ENCODE data around the gene SPECC1L. TPM values are rescaled to one million over a fixed set of nuclear protein-coding genes. Genes with fewer than 3 reads are reported as not detected.

The SPECC1L gene
- total and polyA plus RNA-seq, 10 of the 15 experiments (the other 5 are each of a cell fraction or from before 2014, with no cell fraction given): 1.9 to 40.6 (median 19.1) TPM

DNA sequence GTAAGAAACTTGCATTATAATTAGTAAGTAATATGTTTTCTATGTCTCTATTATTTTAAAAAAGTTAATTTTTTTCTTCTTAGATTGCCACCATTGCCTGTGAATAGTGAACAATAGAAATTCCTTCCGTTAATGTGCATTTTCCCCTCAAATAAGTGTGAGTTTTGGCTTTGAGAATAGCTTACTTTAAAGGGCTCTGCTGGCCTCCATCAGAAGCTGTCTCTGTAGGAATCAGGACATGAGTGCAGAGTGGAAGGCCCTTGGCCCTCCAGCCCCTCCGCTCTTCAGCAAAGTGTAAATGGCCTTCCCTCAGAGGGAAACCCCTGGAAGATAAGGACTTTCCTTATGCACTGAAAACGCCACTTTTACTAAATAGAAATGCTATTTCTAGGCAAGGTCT, 132.7 kb downstream of the SPECC1L start:
- H3K79me2 ChIP-seq (ENCODE audit: control insufficient read depth, insufficient read depth, low read length): peaks cover 1% of the 10 kb centered on the region
- ChIA-PET RAD21 (ENCODE audit: unreplicated experiment) (interaction anchor here (1.0 to 3.1 kb wide), 4 partner anchors 21 to 99 kb away, joined by 4 to 13 read pairs (median 6); partner anchors contain the start of gene ADORA2A), POLR2A (interaction anchor here (1.6 kb wide), 1 partner anchor 32 kb away, joined by 7 read pairs; no protein-coding TSS in a partner anchor), CTCF (interaction anchor here (0.8 to 1.6 kb wide), 6 partner anchors 9 to 122 kb away, joined by 3 to 5 read pairs (median 4); no protein-coding TSS in a partner anchor), SMC1A (ENCODE audit: uncharacterized antibody, unreplicated experiment) (interaction anchor here (1.0 to 2.8 kb wide), 10 partner anchors 10 to 104 kb away, joined by 3 to 8 read pairs (median 4); no protein-coding TSS in a partner anchor)
- BruUV-seq (replicated peaks): no TSS peak
- intact Hi-C loops (cut with micrococcal nuclease; ENCODE audit: unreplicated experiment) (no loop called here), in situ Hi-C loops (cut with MboI) (no loop called here)
- no peak for FAIRE-seq
- no peak overlapping the region for H2AFZ ChIP-seq (ENCODE audit: control insufficient read depth, low read depth, low read length)
- H3K27me3 ChIP-seq (replicated peaks in 1 of 2; ENCODE audit: control insufficient read depth in 2 of 2, insufficient read depth in 2 of 2, low read length in 1 of 2): no peaks in the 10 kb centered on the region
- peaks cover 42% of the 10 kb centered on the region for H3K4me1 ChIP-seq (ENCODE audit: control insufficient read depth, insufficient read depth, low read length)
- WGBS (ENCODE audit: insufficient coverage, insufficient replicate concordance, low lambda C conversion rate, missing lambda C conversion rate): 98% methylated on average over 3 of the region's 3 CpGs
- ATAC-seq: no peak
- H3K4me2 ChIP-seq (ENCODE audit: control insufficient read depth, insufficient read depth): no peak overlapping the region
- DNase-seq (ENCODE audit: low read depth, low spot score): no peak
- peaks cover 6 to 7% of the 10 kb centered on the region in 2 experiments; a peak in 3 of 4 replicates for H3K36me3 ChIP-seq (ENCODE audit: control insufficient read depth in 2 of 2, insufficient read depth in 2 of 2, low read length in 1 of 2)
- H4K20me1 ChIP-seq (ENCODE audit: control insufficient read depth, insufficient read depth): no peaks in the 10 kb centered on the region
- no peak for TF ChIP-seq SMAD5 (IDR thresholded peaks at IDR 0.05; ENCODE audit: low read depth)
- TF ChIP-seq, protein P1, sequence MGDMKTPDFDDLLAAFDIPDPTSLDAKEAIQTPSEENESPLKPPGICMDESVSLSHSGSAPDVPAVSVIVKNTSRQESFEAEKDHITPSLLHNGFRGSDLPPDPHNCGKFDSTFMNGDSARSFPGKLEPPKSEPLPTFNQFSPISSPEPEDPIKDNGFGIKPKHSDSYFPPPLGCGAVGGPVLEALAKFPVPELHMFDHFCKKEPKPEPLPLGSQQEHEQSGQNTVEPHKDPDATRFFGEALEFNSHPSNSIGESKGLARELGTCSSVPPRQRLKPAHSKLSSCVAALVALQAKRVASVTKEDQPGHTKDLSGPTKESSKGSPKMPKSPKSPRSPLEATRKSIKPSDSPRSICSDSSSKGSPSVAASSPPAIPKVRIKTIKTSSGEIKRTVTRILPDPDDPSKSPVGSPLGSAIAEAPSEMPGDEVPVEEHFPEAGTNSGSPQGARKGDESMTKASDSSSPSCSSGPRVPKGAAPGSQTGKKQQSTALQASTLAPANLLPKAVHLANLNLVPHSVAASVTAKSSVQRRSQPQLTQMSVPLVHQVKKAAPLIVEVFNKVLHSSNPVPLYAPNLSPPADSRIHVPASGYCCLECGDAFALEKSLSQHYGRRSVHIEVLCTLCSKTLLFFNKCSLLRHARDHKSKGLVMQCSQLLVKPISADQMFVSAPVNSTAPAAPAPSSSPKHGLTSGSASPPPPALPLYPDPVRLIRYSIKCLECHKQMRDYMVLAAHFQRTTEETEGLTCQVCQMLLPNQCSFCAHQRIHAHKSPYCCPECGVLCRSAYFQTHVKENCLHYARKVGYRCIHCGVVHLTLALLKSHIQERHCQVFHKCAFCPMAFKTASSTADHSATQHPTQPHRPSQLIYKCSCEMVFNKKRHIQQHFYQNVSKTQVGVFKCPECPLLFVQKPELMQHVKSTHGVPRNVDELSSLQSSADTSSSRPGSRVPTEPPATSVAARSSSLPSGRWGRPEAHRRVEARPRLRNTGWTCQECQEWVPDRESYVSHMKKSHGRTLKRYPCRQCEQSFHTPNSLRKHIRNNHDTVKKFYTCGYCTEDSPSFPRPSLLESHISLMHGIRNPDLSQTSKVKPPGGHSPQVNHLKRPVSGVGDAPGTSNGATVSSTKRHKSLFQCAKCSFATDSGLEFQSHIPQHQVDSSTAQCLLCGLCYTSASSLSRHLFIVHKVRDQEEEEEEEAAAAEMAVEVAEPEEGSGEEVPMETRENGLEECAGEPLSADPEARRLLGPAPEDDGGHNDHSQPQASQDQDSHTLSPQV (IDR thresholded peaks at IDR 0.05): no peak
- TF ChIP-seq, protein P2, sequence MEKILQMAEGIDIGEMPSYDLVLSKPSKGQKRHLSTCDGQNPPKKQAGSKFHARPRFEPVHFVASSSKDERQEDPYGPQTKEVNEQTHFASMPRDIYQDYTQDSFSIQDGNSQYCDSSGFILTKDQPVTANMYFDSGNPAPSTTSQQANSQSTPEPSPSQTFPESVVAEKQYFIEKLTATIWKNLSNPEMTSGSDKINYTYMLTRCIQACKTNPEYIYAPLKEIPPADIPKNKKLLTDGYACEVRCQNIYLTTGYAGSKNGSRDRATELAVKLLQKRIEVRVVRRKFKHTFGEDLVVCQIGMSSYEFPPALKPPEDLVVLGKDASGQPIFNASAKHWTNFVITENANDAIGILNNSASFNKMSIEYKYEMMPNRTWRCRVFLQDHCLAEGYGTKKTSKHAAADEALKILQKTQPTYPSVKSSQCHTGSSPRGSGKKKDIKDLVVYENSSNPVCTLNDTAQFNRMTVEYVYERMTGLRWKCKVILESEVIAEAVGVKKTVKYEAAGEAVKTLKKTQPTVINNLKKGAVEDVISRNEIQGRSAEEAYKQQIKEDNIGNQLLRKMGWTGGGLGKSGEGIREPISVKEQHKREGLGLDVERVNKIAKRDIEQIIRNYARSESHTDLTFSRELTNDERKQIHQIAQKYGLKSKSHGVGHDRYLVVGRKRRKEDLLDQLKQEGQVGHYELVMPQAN (conservative IDR thresholded peaks at IDR 0.05): no peak
- no peak for TF ChIP-seq RAD51 (IDR thresholded peaks at IDR 0.05)
- TF ChIP-seq GATAD2B (conservative IDR thresholded peaks at IDR 0.05; ENCODE audit: low read depth): no peak
- no peak for TF ChIP-seq TCF3 (IDR thresholded peaks at IDR 0.05; ENCODE audit: borderline replicate concordance, insufficient read depth, low read depth, low read length)
- no peak for TF ChIP-seq SUPT20H (IDR thresholded peaks at IDR 0.05; ENCODE audit: borderline replicate concordance, control insufficient read depth, low read depth, low read length)
- no peak for TF ChIP-seq TARDBP (IDR thresholded peaks at IDR 0.05; ENCODE audit: borderline replicate concordance)
- no peak for TF ChIP-seq NR2C2 (IDR thresholded peaks at IDR 0.05; ENCODE audit: borderline replicate concordance, control insufficient read depth, insufficient read length, low read depth)
- TF ChIP-seq SREBF1 (IDR thresholded peaks at IDR 0.05; ENCODE audit: low read length): no peak
- TF ChIP-seq PAX8 (IDR thresholded peaks at IDR 0.05): no peak
- H3K27ac ChIP-seq (ENCODE audit: control insufficient read depth, insufficient read depth): peak overlapping the region; percentile 38
- no peak overlapping the region for H3K9ac ChIP-seq (ENCODE audit: control insufficient read depth, insufficient read depth, low read length)
- H3K9me3 ChIP-seq (replicated peaks; ENCODE audit: control insufficient read depth, insufficient read depth, low read length): no peaks in the 10 kb centered on the region
- no peak overlapping the region for H3K4me3 ChIP-seq
